HG02885 (cell line): ENCODE data around the gene ABCC1.
A peak's percentile ranks its signal among the peaks of the same experiment; 100 is the strongest.

Experiments used
- ATAC-seq: cut with Tn5 transposase; IDR thresholded peaks from one replicate; pipeline ENCODE4 v1.9.1; 2021; ENCODE audit warnings: mild to moderate bottlenecking; ENCODE audit not compliant: unreplicated experiment, poor library complexity

The ABCC1 gene

GRCh38 chr16:16014329-16015224 lies 65.2 kb downstream of the ABCC1 start:
- no peak for ATAC-seq

DNA sequence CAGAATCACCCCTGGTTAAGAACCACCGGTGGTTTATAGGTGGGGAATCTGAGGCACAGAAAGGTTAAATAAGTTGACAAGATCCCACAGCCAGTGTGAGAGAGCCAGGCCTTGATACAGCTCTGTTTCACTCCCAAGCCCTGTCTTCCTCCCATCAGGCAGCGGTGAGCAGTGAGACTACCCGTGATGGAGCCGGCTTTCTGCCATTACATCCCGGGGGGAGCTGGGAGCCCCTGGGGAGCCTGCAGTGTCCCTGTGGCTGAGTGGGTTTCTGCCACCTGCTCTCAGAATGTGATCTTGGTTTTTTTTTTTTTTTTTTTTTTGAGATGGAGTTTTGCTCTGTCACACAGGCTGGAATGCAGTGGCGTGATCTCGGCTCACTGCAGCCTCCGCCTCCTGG lies 66.4 kb downstream of the ABCC1 start:
- no peak for ATAC-seq

DNA sequence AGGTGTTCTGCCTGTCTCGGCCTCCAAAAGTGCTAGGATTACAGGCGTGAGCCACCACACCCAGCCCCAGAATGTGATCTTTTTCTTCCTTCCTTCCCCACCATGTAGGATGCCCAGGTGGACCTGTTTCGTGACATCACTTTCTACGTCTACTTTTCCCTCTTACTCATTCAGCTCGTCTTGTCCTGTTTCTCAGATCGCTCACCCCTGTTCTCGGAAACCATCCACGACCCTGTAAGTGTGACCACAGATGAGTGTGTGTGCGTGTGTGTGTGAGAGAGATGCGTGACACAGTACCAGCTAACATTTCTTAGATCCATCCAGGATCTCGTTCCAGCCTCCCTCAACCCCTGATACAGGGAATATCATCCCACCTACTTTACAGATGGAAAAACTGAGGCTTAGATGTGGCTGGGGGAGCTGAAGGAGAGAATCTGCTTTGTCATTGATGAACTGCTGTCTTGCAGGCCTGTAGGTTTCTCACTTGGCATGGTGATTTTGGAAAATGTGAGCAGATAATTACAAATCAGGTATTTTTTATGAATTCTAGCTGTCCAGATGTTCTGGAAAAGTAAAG lies 67.1 kb downstream of the ABCC1 start:
- ATAC-seq = no peak

DNA sequence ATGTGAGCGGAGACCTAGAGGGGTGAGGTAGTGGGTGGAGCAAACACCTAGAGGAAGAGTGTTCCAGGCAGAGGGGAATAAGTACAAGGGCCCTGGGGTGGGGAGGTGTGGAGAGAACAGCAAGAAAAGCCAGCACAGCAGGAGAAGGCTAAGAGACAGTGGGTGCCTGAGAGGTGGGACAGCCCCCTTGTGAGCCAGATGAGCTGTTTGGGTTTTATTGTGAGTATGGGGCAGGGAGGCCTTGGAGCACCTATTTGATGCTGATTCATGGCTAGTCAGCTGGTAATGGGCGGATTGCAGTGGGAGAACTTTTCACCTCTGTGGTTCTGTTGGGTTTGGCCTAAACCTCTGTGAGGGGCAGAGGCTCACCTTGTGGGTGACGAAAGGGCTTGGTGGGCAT lies 68.4 kb downstream of the ABCC1 start:
- ATAC-seq = no peak

DNA sequence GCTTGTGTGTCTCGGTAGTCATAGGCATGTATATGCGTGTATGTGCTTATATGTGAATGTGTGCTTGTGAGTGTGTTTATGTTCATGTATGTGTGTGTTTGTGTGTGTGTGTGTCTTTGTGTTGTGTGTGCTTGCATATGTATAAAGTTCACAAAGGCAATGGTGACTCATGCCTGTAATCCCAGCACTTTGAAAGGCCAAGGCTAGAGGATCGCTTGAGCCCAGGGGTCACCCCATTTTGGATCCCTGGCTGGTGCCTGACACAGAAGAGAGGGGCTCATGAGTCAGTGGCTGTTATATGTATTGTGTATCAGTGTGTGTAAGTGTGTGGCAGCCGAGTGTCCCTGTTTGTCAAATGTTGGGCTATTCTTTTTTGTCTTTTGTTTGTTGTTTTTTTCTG lies 69.3 kb downstream of the ABCC1 start:
- no peak for ATAC-seq

DNA sequence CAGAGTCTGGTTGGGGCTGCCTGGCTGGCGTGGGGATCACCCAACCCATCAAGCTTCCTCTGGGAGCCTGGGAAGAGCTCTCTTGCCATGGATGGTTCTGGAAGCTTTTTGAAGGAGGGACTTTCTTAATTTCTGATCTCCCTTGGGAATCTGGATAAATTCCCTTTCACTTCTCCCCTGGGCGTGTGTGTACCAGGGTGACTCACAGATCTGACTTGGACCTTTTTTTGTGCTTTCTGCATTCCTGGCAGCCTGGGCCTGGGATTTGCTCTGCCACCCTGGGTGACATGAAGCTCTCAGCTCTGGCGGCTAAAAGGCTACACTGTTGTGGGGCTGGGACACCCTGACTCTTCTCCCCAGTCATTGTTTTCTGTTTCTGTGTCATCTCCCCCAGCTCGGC lies 70.1 kb downstream of the ABCC1 start:
- ATAC-seq = no peak

DNA sequence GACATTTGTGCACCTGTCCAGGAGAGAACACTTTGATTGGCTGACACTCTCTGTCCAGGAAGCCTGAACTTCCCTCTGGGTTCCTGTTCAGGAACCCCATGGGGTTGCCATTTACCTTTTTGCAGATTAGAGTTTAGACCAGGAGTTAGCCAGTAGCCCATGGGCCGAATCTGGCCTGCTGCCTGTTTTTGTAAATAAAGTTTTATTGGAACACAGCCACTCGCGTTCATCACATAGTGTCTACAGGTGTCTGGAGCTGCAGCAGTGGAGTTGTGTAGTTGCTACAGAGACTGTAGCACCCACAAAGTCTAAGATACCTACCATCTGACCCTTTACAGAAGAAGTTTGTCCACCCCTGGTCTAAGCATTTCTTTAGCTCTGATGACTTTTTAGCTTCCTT lies 70.9 kb downstream of the ABCC1 start:
- no peak for ATAC-seq

GRCh38 chr16:16021020-16021419 lies 71.6 kb downstream of the ABCC1 start:
- ATAC-seq = no peak

DNA sequence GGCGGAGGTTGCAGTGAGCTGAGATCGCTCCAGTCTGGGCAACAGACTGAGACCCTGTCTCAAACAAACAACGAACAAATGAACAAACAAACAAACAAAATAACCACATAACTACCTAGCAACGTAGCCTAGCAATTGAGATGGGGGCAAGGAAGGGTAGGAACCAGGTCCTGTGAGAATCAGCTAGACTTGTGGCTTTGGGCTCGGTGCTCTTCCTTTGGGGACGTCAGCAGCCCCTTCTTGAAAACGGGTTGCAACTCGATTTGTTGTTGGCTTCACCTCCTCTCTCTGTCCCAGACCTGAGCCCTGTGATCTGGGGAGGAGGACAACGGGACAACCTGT lies 72.2 kb downstream of the ABCC1 start:
- ATAC-seq = no peak

DNA sequence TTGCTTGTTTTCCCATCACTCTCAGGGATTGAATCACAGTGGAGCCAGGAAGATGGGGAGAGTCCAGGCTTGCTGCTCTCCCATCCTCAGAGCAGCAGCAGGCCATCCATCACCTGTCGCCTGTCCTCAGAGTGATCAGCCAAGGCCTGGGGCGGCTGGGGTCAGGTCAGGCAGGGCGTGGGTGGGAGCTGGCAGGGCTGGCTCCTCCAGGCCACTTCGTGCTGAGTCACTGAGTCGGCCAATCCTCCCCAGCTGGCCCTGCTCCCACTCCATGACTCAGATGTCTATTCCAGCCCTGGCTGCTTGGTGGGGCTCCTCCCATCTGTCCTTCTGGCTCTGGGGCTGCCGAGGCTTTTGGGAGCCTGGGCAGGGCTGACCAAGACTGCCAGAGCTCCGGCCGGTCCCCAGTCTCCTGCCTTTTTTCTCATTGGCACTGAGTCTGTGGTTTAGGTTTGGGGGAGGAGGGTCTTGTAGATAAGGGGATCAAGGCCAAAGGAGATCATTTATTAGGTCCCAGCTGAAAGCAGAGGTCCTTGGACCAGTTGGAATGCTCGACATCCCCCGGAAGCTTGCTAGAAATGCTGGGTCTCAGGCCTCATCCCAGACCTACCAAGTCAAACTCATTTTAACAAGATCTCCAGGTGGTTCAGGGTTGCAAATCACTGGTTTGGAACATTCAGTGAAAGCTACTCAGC lies 72.7 kb downstream of the ABCC1 start:
- no peak for ATAC-seq

GRCh38 chr16:16022683-16023064 lies 73.3 kb downstream of the ABCC1 start:
- no peak for ATAC-seq

DNA sequence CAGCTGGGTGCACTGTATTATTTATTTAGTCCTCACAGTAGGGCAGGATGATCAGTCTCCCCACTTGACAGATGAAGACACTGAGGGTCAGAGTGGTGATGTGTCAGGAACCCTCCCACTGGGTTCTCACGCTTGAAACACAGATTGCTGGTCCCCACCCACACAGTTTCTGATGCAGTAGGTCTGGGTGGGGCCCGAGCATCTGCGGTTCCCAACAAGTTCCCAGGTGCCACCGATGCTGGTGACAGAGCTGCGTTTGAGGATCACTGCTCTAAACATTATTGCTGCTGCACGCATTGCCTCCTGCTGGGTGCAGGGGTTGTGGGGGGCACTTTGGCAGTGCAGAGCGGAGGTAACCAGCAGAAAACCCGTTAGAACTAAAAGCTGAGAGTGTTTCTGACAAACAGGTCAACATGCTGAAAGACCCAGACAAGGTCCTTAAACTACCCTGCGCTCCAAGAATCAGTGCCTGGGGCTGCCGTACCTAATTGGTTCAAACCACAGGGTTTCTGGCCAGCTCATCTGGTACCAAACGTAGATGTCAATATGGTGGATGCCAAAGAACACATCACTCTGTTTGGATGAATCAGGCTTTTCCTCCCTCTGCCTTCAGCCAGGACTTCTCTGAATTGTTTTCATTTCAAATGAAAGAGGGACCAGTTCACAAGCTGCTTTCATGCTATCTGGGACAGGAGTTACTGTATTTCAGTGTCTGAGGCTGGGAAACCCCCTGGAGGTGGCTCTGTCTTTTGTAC lies 76.0 kb downstream of the ABCC1 start:
- ATAC-seq = peak; percentile 71

- ATAC-seq = no peak
Measured at GRCh38 chr16:16027728-16028310, 78.4 kb downstream of the ABCC1 start.

DNA sequence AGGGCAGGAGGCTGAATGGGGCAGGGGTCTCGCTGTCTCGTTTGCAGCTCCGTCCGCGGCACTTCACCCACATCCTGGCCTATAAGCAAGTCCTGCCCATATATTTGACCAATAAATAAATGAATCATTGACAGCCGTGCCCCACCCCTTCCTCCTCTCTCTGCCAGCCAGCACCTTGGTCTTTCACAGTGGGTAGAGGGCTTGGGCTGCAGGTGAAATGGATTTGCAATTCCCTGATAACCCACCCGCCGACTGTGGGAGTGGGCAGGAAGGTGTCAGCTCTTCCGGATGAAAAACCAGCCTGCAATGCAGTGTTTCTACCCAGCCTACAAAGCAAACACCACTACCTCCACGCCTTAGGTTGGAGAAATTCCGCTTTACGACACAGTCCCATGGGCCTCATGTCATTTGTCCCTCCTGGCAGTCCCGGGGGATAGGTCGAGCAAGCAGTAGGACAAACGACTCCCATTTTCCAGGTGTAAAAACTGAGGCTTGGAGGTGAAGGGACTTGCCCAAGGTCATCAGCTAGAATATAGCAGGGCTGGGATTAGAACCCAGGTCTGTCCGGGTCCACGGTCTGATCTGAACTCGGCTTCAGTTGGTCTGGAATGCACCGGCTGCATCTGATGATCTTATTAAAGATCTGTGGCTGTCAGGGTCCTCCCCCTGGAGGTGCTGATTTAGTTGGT lies 79.0 kb downstream of the ABCC1 start:
- ATAC-seq = no peak

- no peak for ATAC-seq
Measured at GRCh38 chr16:16029431-16030011, 80.1 kb downstream of the ABCC1 start.

- ATAC-seq = no peak
Measured at GRCh38 chr16:16030449-16030848, 81.0 kb downstream of the ABCC1 start.

DNA sequence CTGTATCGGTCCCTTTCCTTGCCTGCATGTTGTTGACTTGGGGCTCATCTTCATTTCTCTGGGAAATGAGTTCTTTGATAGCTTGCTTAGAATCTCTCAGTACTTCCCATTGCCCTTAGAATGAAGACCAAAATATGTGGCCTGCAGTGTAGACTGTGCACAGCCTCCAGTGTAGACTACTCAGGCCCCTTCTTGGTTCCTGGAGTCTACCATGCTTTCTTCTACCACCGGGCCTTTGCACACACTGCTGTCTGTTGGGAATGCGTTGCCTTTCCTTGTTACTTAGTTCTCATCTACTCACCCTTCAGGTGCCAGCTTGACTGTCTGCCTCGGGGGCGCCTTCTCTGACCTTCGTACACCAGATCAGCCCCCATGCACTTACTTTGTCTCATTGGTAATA lies 82.0 kb downstream of the ABCC1 start:
- no peak for ATAC-seq

GRCh38 chr16:16032271-16032979 lies 83.0 kb downstream of the ABCC1 start:
- ATAC-seq = no peak

- ATAC-seq = peak; percentile 52
Measured at GRCh38 chr16:16033208-16033717, 83.8 kb downstream of the ABCC1 start.
